H9 (cell line): ENCODE measurements around the gene GPR137B. TPM values are rescaled to one million over a fixed set of nuclear protein-coding genes. Genes with fewer than 3 reads are reported as not detected.

Experiments
- DNase-seq: peaks from one replicate; pipeline ENCODE4 v3.0.0-alpha.2; 2017
- H2AFZ ChIP-seq: one replicate; pipeline ENCODE4 v1.6.1; 2013; ENCODE audit warnings: mild to moderate bottlenecking, low read length, control low read depth, moderate library complexity
- H2AK5ac ChIP-seq: 2 replicates; pipeline ENCODE4 v1.6.1; 2013; ENCODE audit warnings: low read length, control low read depth, mixed read lengths; ENCODE audit not compliant: insufficient read length
- H2BK120ac ChIP-seq: one replicate; pipeline ENCODE4 v1.6.1; 2013; ENCODE audit warnings: low read depth, mild to moderate bottlenecking, low read length, control low read depth, inconsistent platforms; ENCODE audit not compliant: poor library complexity, severe bottlenecking
- H2BK12ac ChIP-seq: 2 replicates; pipeline ENCODE4 v1.6.1; 2013; ENCODE audit warnings: low read length, control low read depth, mixed read lengths, low read depth; ENCODE audit not compliant: insufficient read length
- H2BK15ac ChIP-seq: 2 replicates; pipeline ENCODE4 v1.6.1; 2013; ENCODE audit warnings: low read depth, low read length, control low read depth
- H2BK20ac ChIP-seq: one replicate; pipeline ENCODE4 v1.6.1; 2013; ENCODE audit warnings: low read depth, mild to moderate bottlenecking, low read length, control low read depth, inconsistent platforms; ENCODE audit not compliant: poor library complexity, severe bottlenecking
- H2BK5ac ChIP-seq: 2 replicates; pipeline ENCODE4 v1.6.1; 2013; ENCODE audit warnings: low read length, control low read depth, mixed read lengths; ENCODE audit not compliant: insufficient read length
- H3K14ac ChIP-seq: 2 replicates; pipeline ENCODE4 v1.6.1; 2013; ENCODE audit warnings: low read length, control low read depth; ENCODE audit not compliant: insufficient read depth
- H3K18ac ChIP-seq: 2 replicates; pipeline ENCODE4 v1.6.1; 2013; ENCODE audit warnings: low read depth, mild to moderate bottlenecking, mixed read lengths, low read length, control low read depth; ENCODE audit not compliant: insufficient read length
- H3K23ac ChIP-seq: 2 replicates; pipeline ENCODE4 v1.6.1; 2013; ENCODE audit warnings: low read length, control low read depth, mixed read lengths, low read depth; ENCODE audit not compliant: insufficient read length
- H3K23me2 ChIP-seq: 2 replicates; pipeline ENCODE4 v1.6.1; 2013; ENCODE audit warnings: low read depth, mild to moderate bottlenecking, mixed read lengths, low read length, control low read depth; ENCODE audit not compliant: insufficient read length, poor library complexity, severe bottlenecking
- H3K27ac ChIP-seq: 2 replicates; pipeline ENCODE4 v1.5.1; 2013; ENCODE audit warnings: low read length, control low read depth, mixed read lengths, low read depth; ENCODE audit not compliant: insufficient read length
- H3K27me3 ChIP-seq: 2 replicates; pipeline ENCODE4 v1.6.1; 2013; ENCODE audit warnings: low read length, control low read depth, inconsistent platforms; ENCODE audit not compliant: insufficient read depth
- H3K4ac ChIP-seq: 2 replicates; pipeline ENCODE4 v1.6.1; 2013; ENCODE audit warnings: low read depth, mild to moderate bottlenecking, control low read depth, inconsistent platforms, low read length, moderate library complexity
- H3K4me1 ChIP-seq: 2 replicates; pipeline ENCODE4 v1.6.1; 2013; ENCODE audit warnings: low read length, control low read depth, inconsistent platforms; ENCODE audit not compliant: insufficient read depth
- H3K4me2 ChIP-seq: 2 replicates; pipeline ENCODE4 v1.6.1; 2013; ENCODE audit warnings: low read length, control low read depth, mixed read lengths; ENCODE audit not compliant: insufficient read length, insufficient read depth
- H3K56ac ChIP-seq: 2 replicates; pipeline ENCODE4 v1.6.1; 2013; ENCODE audit warnings: low read depth, mild to moderate bottlenecking, mixed read lengths, low read length, control low read depth; ENCODE audit not compliant: insufficient read length
- H3K79me1 ChIP-seq: 2 replicates; pipeline ENCODE4 v1.6.1; 2013; ENCODE audit warnings: low read depth, mild to moderate bottlenecking, moderate library complexity, low read length, control low read depth, inconsistent platforms; ENCODE audit not compliant: insufficient read depth, poor library complexity, severe bottlenecking
- H3K79me2 ChIP-seq: 2 replicates; pipeline ENCODE4 v1.6.1; 2013; ENCODE audit warnings: low read length, control low read depth, inconsistent platforms; ENCODE audit not compliant: insufficient read depth
- H3K9ac ChIP-seq: 2 replicates; pipeline ENCODE4 v1.6.1; 2013; ENCODE audit warnings: low read length, control low read depth, mixed read lengths; ENCODE audit not compliant: insufficient read length; ENCODE audit errors: extremely low read depth
- H3K9me3 ChIP-seq: one replicate; pipeline ENCODE4 v1.6.1; 2013; ENCODE audit warnings: low read depth, low read length, inconsistent platforms; ENCODE audit not compliant: control insufficient read depth
- H3T11ph ChIP-seq: one replicate; pipeline ENCODE4 v1.6.1; 2013; ENCODE audit warnings: mild to moderate bottlenecking, low read length, control low read depth, inconsistent platforms
- H4K20me1 ChIP-seq: one replicate; pipeline ENCODE4 v1.6.1; 2013; ENCODE audit not compliant: control insufficient read depth, insufficient read length, insufficient read depth
- H4K5ac ChIP-seq: 2 replicates; pipeline ENCODE4 v1.6.1; 2013; ENCODE audit warnings: low read depth, mild to moderate bottlenecking, mixed read lengths, low read length, control low read depth; ENCODE audit not compliant: insufficient read length
- H4K8ac ChIP-seq: replicated peaks from 2 replicates; pipeline ENCODE4 v1.6.1; 2013; ENCODE audit warnings: low read length, control low read depth, mixed read lengths, low read depth; ENCODE audit not compliant: insufficient read length
- H4K91ac ChIP-seq: 2 replicates; pipeline ENCODE4 v1.6.1; 2013; ENCODE audit warnings: low read depth, mild to moderate bottlenecking, moderate library complexity, mixed read lengths, low read length, control low read depth; ENCODE audit not compliant: insufficient read length
- H3K27ac Mint-ChIP-seq, 3 experiments: 2 replicates in 2 of 3; 3 replicates in 1 of 3; pipeline ENCODE4 v1.8.0; 2020 to 2021; ENCODE audit warnings: mixed read lengths in 3 of 3, mild to moderate bottlenecking in 1 of 3, moderate library complexity in 1 of 3
- H3K27me3 Mint-ChIP-seq: 2 replicates; pipeline ENCODE4 v1.8.0; 2021; ENCODE audit warnings: low read depth, mild to moderate bottlenecking, moderate library complexity, mixed read lengths
- H3K36me3 Mint-ChIP-seq, 3 experiments: 2 replicates in 2 of 3; 3 replicates in 1 of 3; pipeline ENCODE4 v1.8.0; 2020 to 2021; ENCODE audit warnings: low read depth in 3 of 3, mixed read lengths in 3 of 3; ENCODE audit not compliant: insufficient read depth in 1 of 3
- H3K4me1 Mint-ChIP-seq, 2 experiments: 2 replicates each; pipeline ENCODE4 v1.8.0; 2020; ENCODE audit warnings: mixed read lengths in 2 of 2
- H3K4me3 Mint-ChIP-seq, 2 experiments: 2 replicates in 1 of 2; 3 replicates in 1 of 2; pipeline ENCODE4 v1.8.0; 2020 to 2021; ENCODE audit warnings: mild to moderate bottlenecking in 2 of 2, mixed read lengths in 2 of 2, moderate library complexity in 1 of 2
- H3K9me3 Mint-ChIP-seq, 2 experiments: 2 replicates in 1 of 2; 3 replicates in 1 of 2; pipeline ENCODE4 v1.8.0; 2020; ENCODE audit warnings: mild to moderate bottlenecking in 2 of 2, mixed read lengths in 2 of 2, moderate library complexity in 1 of 2
- CTCF ChIP-seq: fragments of 200-600 bp; sonication (generic); conservative IDR thresholded peaks from 3 replicates; pipeline ENCODE4 v1.8.0; 2021; ENCODE audit warnings: antibody characterized with exemption, mild to moderate bottlenecking
- WGBS: extraction: QIAGEN DNeasy Blood & Tissue Kit; methylation state at CpG from one replicate; pipeline ENCODE4 v1.1.7; 2013; ENCODE audit warnings: missing lambda C conversion rate, low lambda C conversion rate, mixed read lengths; ENCODE audit not compliant: insufficient read length; ENCODE audit errors: extremely low coverage; 5-methylcytosine and 5-hydroxymethylcytosine counted together
- total RNA-seq: library from RNA; stranded (reverse); gene quantifications from 2 replicates; pipeline ENCODE4 v1.2.1, GENCODE V29; 2021

The GPR137B gene
- total RNA-seq, 1 experiment from 2014 or later, result 5.9 TPM

DNA sequence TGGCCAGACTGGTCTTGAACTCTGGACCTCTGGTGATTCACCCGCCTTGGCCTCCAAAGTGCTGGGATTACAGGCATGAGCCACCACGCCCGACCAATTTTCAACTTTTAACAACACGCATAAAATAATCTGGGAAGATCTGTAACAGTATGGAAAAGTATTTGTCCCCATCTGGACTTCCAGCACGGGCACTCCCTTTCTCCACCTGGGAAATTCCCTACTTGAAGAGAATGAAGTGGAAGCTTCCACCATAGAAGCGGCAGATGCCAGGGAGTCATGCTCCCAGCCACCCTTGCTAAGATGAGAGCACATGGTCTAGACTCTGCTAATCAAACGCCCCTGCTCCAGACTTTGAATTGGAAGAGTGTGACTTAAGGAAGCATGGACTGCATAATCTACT, 9.0 kb upstream of the GPR137B start:
- Histone ChIP-seq H3K23me2 (no peaks in the 10 kb centered on the region), H3K79me2 (no peaks in the 10 kb centered on the region), H3T11ph (no peak overlapping the region), H3K4me2 (no peak overlapping the region), H3K79me1 (no peaks in the 10 kb centered on the region), H3K9me3 (no peaks in the 10 kb centered on the region), H3K9ac (no peak overlapping the region), H2BK20ac (no peak overlapping the region), H3K14ac (no peak overlapping the region), H4K5ac (no peak overlapping the region), H2AFZ (no peak overlapping the region), H2AK5ac (no peak overlapping the region), H3K4me1 (no peaks in the 10 kb centered on the region; the same call in 1 of the 2 replicates), H2BK12ac (no peak overlapping the region), H3K23ac (no peak overlapping the region), H4K20me1 (no peaks in the 10 kb centered on the region), H3K18ac (no peak overlapping the region), H3K27ac (no peak overlapping the region), H3K4ac (no peak overlapping the region), H2BK15ac (no peak overlapping the region), H3K27me3 (no peaks in the 10 kb centered on the region; the same call in 1 of the 2 replicates), H4K8ac (no peak overlapping the region), H2BK120ac (no peak overlapping the region), H3K56ac (no peak overlapping the region), H2BK5ac (no peak overlapping the region), H4K91ac (no peak overlapping the region)
- TF ChIP-seq CTCF, result no peak
- no peak overlapping the region for H3K4me3 Mint-ChIP-seq
- no peaks in the 10 kb centered on the region for H3K36me3 Mint-ChIP-seq
- DNase-seq, result no peak
- H3K9me3 Mint-ChIP-seq, result no peaks in the 10 kb centered on the region
- WGBS, result no CpG with 5 or more reads among the region's 7 CpGs
- H3K4me1 Mint-ChIP-seq, result peaks cover 21 to 23% of the 10 kb centered on the region in 2 experiments
- H3K27me3 Mint-ChIP-seq, result peaks cover 26% of the 10 kb centered on the region
- peak overlapping the region in 1 of 3 experiments; percentile 40; a peak in 1 of 7 replicates for H3K27ac Mint-ChIP-seq
